Peyer's patch (tissue), 4 donors: Measurements from ENCODE around the gene EYA2. TPM values are rescaled to one million over a fixed set of nuclear protein-coding genes. Genes with fewer than 3 reads are reported as not detected.
"Not testable (repeated sequence)": the region's sequence is repeated elsewhere in the genome, so short reads cannot be mapped to it uniquely, and the experiment has no call there.

ENCODE experiments used
- DNase-seq, 3 donors: peaks; one replicate each; pipeline ENCODE4 v3.0.0-alpha.2; 2017 to 2019
- H3K27ac ChIP-seq, 4 donors: fragments of 200-600 bp; sonication (generic); one replicate each; pipeline ENCODE4 v1.5.1; 2016 to 2019
- H3K27me3 ChIP-seq, 2 donors: fragments of 200-600 bp; sonication (generic); one replicate each; pipeline ENCODE4 v1.5.1; 2019
- H3K36me3 ChIP-seq, 3 donors: fragments of 200-600 bp; sonication (generic); one replicate each; pipeline ENCODE4 v1.5.1; 2016 to 2019
- H3K4me1 ChIP-seq, 4 donors: fragments of 200-600 bp; sonication (generic); one replicate each; pipeline ENCODE4 v1.5.1; 2016 to 2019
- H3K4me3 ChIP-seq, 4 donors: fragments of 200-600 bp; sonication (generic); 1 replicate in 3 of 4; 2 replicates in 1 of 4; pipeline ENCODE4 v1.5.1; 2016 to 2019; ENCODE audit warnings: mild to moderate bottlenecking in 1 of 4
- H3K9me3 ChIP-seq, 4 donors: fragments of 200-600 bp; sonication (generic); one replicate each; pipeline ENCODE4 v1.5.1; 2016 to 2019; ENCODE audit warnings: mild to moderate bottlenecking in 1 of 4
- CTCF ChIP-seq, 6 experiments: fragments of 450-650 bp in 4 of 6; fragments of 200-600 bp in 2 of 6; sonication (generic) in 1 of 6; IDR thresholded peaks; one replicate each; pipeline ENCODE4 v1.5.1; 2017 to 2019; ENCODE audit warnings: antibody characterized with exemption in 6 of 6, mild to moderate bottlenecking in 3 of 6, moderate library complexity in 1 of 6
- POLR2A ChIP-seq, 2 donors: fragments of 450-650 bp; IDR thresholded peaks; one replicate each; pipeline ENCODE4 v1.5.1; 2017; ENCODE audit warnings: antibody characterized with exemption in 2 of 2, mild to moderate bottlenecking in 2 of 2, moderate library complexity in 2 of 2
- total RNA-seq, 4 donors: library from RNA; depleted of rRNA; stranded (reverse); fragments of >200 nt; gene quantifications; one replicate each; pipeline ENCODE4 v1.1.0, GENCODE V29; 2016

Gene EYA2
- total RNA-seq, 4 donors from 2014 or later, result 0.40 to 1.7 TPM; not detected in 2

- Histone ChIP-seq H3K36me3 (peaks cover 0 to 23% (median 0%) of the 10 kb centered on the region in 3 donors), H3K27me3 (no peaks in the 10 kb centered on the region), H3K4me3 (no peak overlapping the region), H3K4me1 (no peaks in the 10 kb centered on the region), H3K27ac (no peak overlapping the region), H3K9me3 (no peaks in the 10 kb centered on the region)
- TF ChIP-seq CTCF (IDR thresholded peaks at IDR 0.05), result peak in 4 of 6 experiments; percentile 6 to 48 (median 46)
- TF ChIP-seq POLR2A (IDR thresholded peaks at IDR 0.05), result no peak
- DNase-seq, result peak in 1 of 3 donors; percentile 54
Measured at GRCh38 chr20:47205577-47206123, 311.0 kb downstream of the EYA2 start.

- H3K36me3 ChIP-seq, result peaks cover 0 to 32% (median 0%) of the 10 kb centered on the region in 3 donors
- not testable (repeated sequence) for H3K27me3 ChIP-seq, H3K9me3 ChIP-seq, H3K27ac ChIP-seq, DNase-seq, H3K4me3 ChIP-seq, H3K4me1 ChIP-seq
Measured at GRCh38 chr20:47206552-47206951, 311.9 kb downstream of the EYA2 start.

- H3K4me3 ChIP-seq, result no peak overlapping the region
- no peaks in the 10 kb centered on the region for H3K4me1 ChIP-seq
- no peak overlapping the region for H3K27ac ChIP-seq
- peaks cover 0 to 38% (median 0%) of the 10 kb centered on the region in 3 donors for H3K36me3 ChIP-seq
- no peak for DNase-seq
- no peaks in the 10 kb centered on the region for H3K9me3 ChIP-seq
- no peaks in the 10 kb centered on the region for H3K27me3 ChIP-seq
- no peak for TF ChIP-seq POLR2A (IDR thresholded peaks at IDR 0.05)
- no peak for TF ChIP-seq CTCF (IDR thresholded peaks at IDR 0.05)
Measured at GRCh38 chr20:47206962-47207641, 312.5 kb downstream of the EYA2 start.

GRCh38 chr20:47208534-47209174 lies 314.0 kb downstream of the EYA2 start:
- DNase-seq, result no peak
- no peaks in the 10 kb centered on the region for H3K9me3 ChIP-seq
- no peak overlapping the region for H3K27ac ChIP-seq
- peaks cover 0 to 53% (median 0%) of the 10 kb centered on the region in 3 donors for H3K36me3 ChIP-seq
- H3K27me3 ChIP-seq, result no peaks in the 10 kb centered on the region
- H3K4me3 ChIP-seq, result no peak overlapping the region
- no peak for TF ChIP-seq CTCF (IDR thresholded peaks at IDR 0.05)
- no peak for TF ChIP-seq POLR2A (IDR thresholded peaks at IDR 0.05)
- no peaks in the 10 kb centered on the region for H3K4me1 ChIP-seq

GRCh38 chr20:47209982-47210381 lies 315.3 kb downstream of the EYA2 start:
- Histone ChIP-seq H3K36me3 (peaks cover 0 to 67% (median 0%) of the 10 kb centered on the region in 3 donors), H3K9me3 (no peaks in the 10 kb centered on the region), H3K4me3 (no peak overlapping the region), H3K27ac (no peak overlapping the region), H3K27me3 (no peaks in the 10 kb centered on the region), H3K4me1 (no peaks in the 10 kb centered on the region)
- no peak for TF ChIP-seq POLR2A (IDR thresholded peaks at IDR 0.05)
- no peak for TF ChIP-seq CTCF (IDR thresholded peaks at IDR 0.05)
- no peak for DNase-seq

- no peak for TF ChIP-seq POLR2A (IDR thresholded peaks at IDR 0.05)
- TF ChIP-seq CTCF (IDR thresholded peaks at IDR 0.05), result no peak
- Histone ChIP-seq H3K4me3 (no peak overlapping the region), H3K36me3 (peaks cover 0 to 71% (median 0%) of the 10 kb centered on the region in 3 donors), H3K4me1 (no peaks in the 10 kb centered on the region), H3K27me3 (no peaks in the 10 kb centered on the region), H3K27ac (no peak overlapping the region), H3K9me3 (no peaks in the 10 kb centered on the region)
- DNase-seq, result no peak
Measured at GRCh38 chr20:47210470-47210869, 315.8 kb downstream of the EYA2 start.
